ENCODE data around the gene IGDCC3. TPM values are rescaled to one million over a fixed set of nuclear protein-coding genes. Genes with fewer than 3 reads are reported as not detected.
A peak's percentile ranks its signal among the peaks of the same experiment; 100 is the strongest.

The IGDCC3 gene
- total and polyA plus RNA-seq, 10 of the 15 experiments (the other 5 are each of a cell fraction or from before 2014, with no cell fraction given) = 0.10 to 0.20 (median 0.15) TPM; not detected in 7

- TF ChIP-seq JUND (IDR thresholded peaks at IDR 0.05; ENCODE audit: low read depth, low read length) (no peak), ZBED1 (IDR thresholded peaks at IDR 0.05; ENCODE audit: borderline replicate concordance) (no peak), CREB1 (IDR thresholded peaks at IDR 0.05; ENCODE audit: low read depth) (no peak), CEBPB (IDR thresholded peaks at IDR 0.05; ENCODE audit: borderline replicate concordance in 1 of 2, low read depth in 2 of 2, low read length in 2 of 2) (no peak)
Observed at GRCh38 chr15:65305150-65305758, 72.5 kb downstream of the IGDCC3 start (continued).

- FAIRE-seq (peak; percentile 85), ATAC-seq (peak; percentile 86), DNase-seq (ENCODE audit: low read depth, low spot score) (peak; percentile 96)
- peaks cover 10% of the 10 kb centered on the region for H3K4me1 ChIP-seq (ENCODE audit: control insufficient read depth, insufficient read depth, low read length)
- 1% methylated on average over 24 of the region's 24 CpGs for WGBS (ENCODE audit: insufficient coverage, insufficient replicate concordance, low lambda C conversion rate, missing lambda C conversion rate)
- POLR2A ChIA-PET = interaction anchor here (0.6 to 1.6 kb wide), 9 partner anchors 8 to 410 kb away, joined by 3 to 18 read pairs (median 5); partner anchors contain the start of genes CLPX and PARP16
- RAD21 ChIA-PET (ENCODE audit: unreplicated experiment) = interaction anchor here (1.2 to 1.9 kb wide), 4 partner anchors 14 to 271 kb away, joined by 3 to 18 read pairs (median 4); partner anchors contain the start of gene PARP16
- H3K9ac ChIP-seq (ENCODE audit: control insufficient read depth, insufficient read depth, low read length) = peak within 1 kb of the TSS; percentile 79
- peak within 1 kb of the TSS; percentile 97 for H3K4me2 ChIP-seq (ENCODE audit: control insufficient read depth, insufficient read depth)
- H3K79me2 ChIP-seq (ENCODE audit: control insufficient read depth, insufficient read depth, low read length) = no peaks in the 10 kb centered on the region
- H3K36me3 ChIP-seq (ENCODE audit: control insufficient read depth in 2 of 2, insufficient read depth in 2 of 2, low read length in 1 of 2) = no peaks in the 10 kb centered on the region
- CTCF ChIA-PET = interaction anchor here (0.7 to 2.3 kb wide), 10 partner anchors 17 to 464 kb away, joined by 3 to 13 read pairs (median 3); partner anchors contain the start of gene PARP16
- H3K27ac ChIP-seq (ENCODE audit: control insufficient read depth, insufficient read depth) = peak within 1 kb of the TSS; percentile 97
- H3K4me3 ChIP-seq = peak within 1 kb of the TSS; percentile 33
- BruUV-seq (replicated peaks) = TSS peak; percentile 100
- no peaks in the 10 kb centered on the region; the same call in 2 of the 3 replicates for H3K9me3 ChIP-seq (replicated peaks; ENCODE audit: control insufficient read depth, insufficient read depth, low read length)
- no peaks in the 10 kb centered on the region for H3K27me3 ChIP-seq (replicated peaks in 1 of 2; ENCODE audit: control insufficient read depth in 2 of 2, insufficient read depth in 2 of 2, low read length in 1 of 2)
- intact Hi-C loops (cut with micrococcal nuclease; ENCODE audit: unreplicated experiment) (loop anchor here (1.0 to 5.0 kb wide), 4 partner anchors 8 to 488 kb away; partner anchors contain the start of genes DENND4A and RNU5A-1), in situ Hi-C loops (cut with MboI) (no loop called here)
- H2AFZ ChIP-seq (ENCODE audit: control insufficient read depth, low read depth, low read length) = peak within 1 kb of the TSS; percentile 85
- SMC1A ChIA-PET (ENCODE audit: uncharacterized antibody, unreplicated experiment) = interaction anchor here (0.7 to 2.0 kb wide), 7 partner anchors 10 to 117 kb away, joined by 3 to 8 read pairs (median 3); partner anchors contain the start of gene PARP16
- no peaks in the 10 kb centered on the region for H4K20me1 ChIP-seq (ENCODE audit: control insufficient read depth, insufficient read depth)
- TF ChIP-seq NFIC (IDR thresholded peaks at IDR 0.05; ENCODE audit: low read depth, low read length) (peak; percentile 99), CHD1 (IDR thresholded peaks at IDR 0.05; ENCODE audit: low read depth, low read length) (no peak), ZBTB4 (CRISPR knock-in tag; IDR thresholded peaks at IDR 0.05) (peak; percentile 96), MEF2A (IDR thresholded peaks at IDR 0.05; ENCODE audit: insufficient read depth, low read depth, low read length) (peak; percentile 92), MLLT1 (IDR thresholded peaks at IDR 0.05) (peak; percentile 96), LARP7 (IDR thresholded peaks at IDR 0.05) (peak; percentile 77), HDAC2 (IDR thresholded peaks at IDR 0.05) (no peak), BCLAF1 (IDR thresholded peaks at IDR 0.05) (peak; percentile 83)
Observed at GRCh38 chr15:65304381-65305149, 73.2 kb downstream of the IGDCC3 start, which contains the start of gene RNU5B-1. Gene RNU5B-1 (plus strand): TSS chr15:65304677.
